ENCODE measurements around the gene BSG. TPM values are rescaled to one million over a fixed set of nuclear protein-coding genes. Genes with fewer than 3 reads are reported as not detected.

The BSG gene
- total RNA-seq, 1 experiment from 2014 or later = 758 TPM

DNA sequence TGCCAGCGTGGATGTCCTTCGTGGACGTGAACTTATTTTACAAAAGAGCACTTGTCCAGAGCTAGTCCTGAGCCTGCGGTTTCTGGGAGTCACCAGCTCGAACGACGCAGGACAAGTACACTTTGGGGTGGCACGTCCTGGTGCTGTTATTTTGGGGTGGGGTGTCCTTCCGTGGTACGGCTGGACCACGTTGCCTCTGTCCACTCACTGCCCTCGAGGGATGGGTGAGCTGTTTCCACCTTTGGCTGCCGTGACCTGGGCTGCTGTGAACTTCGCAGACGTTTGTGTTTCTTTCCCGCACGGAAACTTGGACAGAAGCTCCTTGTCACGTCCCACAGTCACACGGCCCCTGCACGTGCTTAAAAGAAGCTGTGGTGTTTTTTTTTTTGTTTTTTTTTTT, 17.6 kb upstream of the BSG start (continued):
- TF ChIP-seq ZNF281 (CRISPR knock-in tag; IDR thresholded peaks at IDR 0.05) = no peak

DNA sequence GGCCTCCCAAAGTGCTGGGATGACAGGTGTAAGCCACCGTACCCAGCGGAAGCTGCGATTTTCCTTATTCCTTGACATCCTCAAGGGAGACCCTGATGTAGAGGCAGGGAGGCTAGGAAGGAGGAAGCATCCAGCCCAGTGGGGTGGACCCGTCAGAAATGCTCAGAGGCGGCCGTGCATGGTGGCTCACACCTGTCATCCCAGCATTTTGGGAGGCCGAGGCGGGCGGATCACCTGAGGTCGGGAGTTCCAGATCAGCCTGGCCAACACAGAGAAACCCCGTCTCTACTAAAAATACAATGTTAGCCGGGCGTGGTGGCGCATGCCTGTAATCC, 17.0 kb upstream of the BSG start:
- Mint-ChIP-seq H3K4me3 (no peak overlapping the region), H3K27me3 (ENCODE audit: low read depth) (peaks cover 2% of the 10 kb centered on the region; the same call in 1 of the 2 replicates), H3K4me1 (peaks cover 3% of the 10 kb centered on the region; the same call in 1 of the 2 replicates), H3K9me3 (no peaks in the 10 kb centered on the region), H3K36me3 (no peaks in the 10 kb centered on the region), H3K27ac (no peak overlapping the region)
- ChIA-PET POLR2A (interaction anchor here (1.2 kb wide), 1 partner anchor 13 kb away, joined by 7 read pairs; no protein-coding TSS in a partner anchor), CTCF (interaction anchor here (0.7 to 1.8 kb wide), 4 partner anchors 13 to 115 kb away, joined by 3 to 5 read pairs (median 4); no protein-coding TSS in a partner anchor)
- TF ChIP-seq MAX (CRISPR knock-in tag; IDR thresholded peaks at IDR 0.05) (no peak), ZNF219 (CRISPR knock-in tag; IDR thresholded peaks at IDR 0.05; ENCODE audit: borderline replicate concordance) (no peak)
- DNase-seq (ENCODE audit: low spot score) (no peak), ATAC-seq (no peak)

GRCh38 chr19:556611-557382, 15.6 kb upstream of the BSG start:
- Mint-ChIP-seq H3K4me3 (no peak overlapping the region), H3K9me3 (no peaks in the 10 kb centered on the region), H3K27ac (no peak overlapping the region), H3K36me3 (no peaks in the 10 kb centered on the region), H3K4me1 (no peaks in the 10 kb centered on the region), H3K27me3 (ENCODE audit: low read depth) (peaks cover under 1% of the 10 kb centered on the region; the same call in 1 of the 2 replicates)
- TF ChIP-seq, protein P1, sequence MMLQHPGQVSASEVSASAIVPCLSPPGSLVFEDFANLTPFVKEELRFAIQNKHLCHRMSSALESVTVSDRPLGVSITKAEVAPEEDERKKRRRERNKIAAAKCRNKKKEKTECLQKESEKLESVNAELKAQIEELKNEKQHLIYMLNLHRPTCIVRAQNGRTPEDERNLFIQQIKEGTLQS (CRISPR knock-in tag; conservative IDR thresholded peaks at IDR 0.05) = no peak
- ChIA-PET POLR2A (interaction anchor here (0.6 kb wide), 1 partner anchor 29 kb away, joined by 9 read pairs; no protein-coding TSS in a partner anchor), CTCF (interaction anchor here (0.7 to 1.1 kb wide), 3 partner anchors 21 to 46 kb away, joined by 3 to 4 read pairs (median 3); no protein-coding TSS in a partner anchor)
- ATAC-seq (no peak), DNase-seq (ENCODE audit: low spot score) (no peak)

- no peak for DNase-seq (ENCODE audit: low spot score)
- ChIA-PET CTCF (no interaction called here), POLR2A (interaction anchor here (0.7 kb wide), 1 partner anchor 721 kb away, joined by 3 read pairs; no protein-coding TSS in a partner anchor)
- peaks cover 7% of the 10 kb centered on the region for H3K4me1 Mint-ChIP-seq
- peaks cover 7% of the 10 kb centered on the region for H3K9me3 Mint-ChIP-seq
- no peak overlapping the region for H3K27ac Mint-ChIP-seq
- no peak for ATAC-seq
- H3K4me3 Mint-ChIP-seq = no peak overlapping the region
- H3K36me3 Mint-ChIP-seq = peaks cover 7% of the 10 kb centered on the region
- peaks cover 14% of the 10 kb centered on the region for H3K27me3 Mint-ChIP-seq (ENCODE audit: low read depth)
- no peak for TF ChIP-seq GTF2I (CRISPR knock-in tag; conservative IDR thresholded peaks at IDR 0.05)
- no peak for TF ChIP-seq USF1 (CRISPR knock-in tag; IDR thresholded peaks at IDR 0.05)
- TF ChIP-seq ZNF232 (CRISPR knock-in tag; IDR thresholded peaks at IDR 0.05) = no peak
- TF ChIP-seq E2F1 (CRISPR knock-in tag; IDR thresholded peaks at IDR 0.05) = no peak
- no peak for TF ChIP-seq ZNF219 (CRISPR knock-in tag; IDR thresholded peaks at IDR 0.05; ENCODE audit: borderline replicate concordance)
- no peak for TF ChIP-seq PRDM15 (CRISPR knock-in tag; IDR thresholded peaks at IDR 0.05)
- TF ChIP-seq, protein P2, sequence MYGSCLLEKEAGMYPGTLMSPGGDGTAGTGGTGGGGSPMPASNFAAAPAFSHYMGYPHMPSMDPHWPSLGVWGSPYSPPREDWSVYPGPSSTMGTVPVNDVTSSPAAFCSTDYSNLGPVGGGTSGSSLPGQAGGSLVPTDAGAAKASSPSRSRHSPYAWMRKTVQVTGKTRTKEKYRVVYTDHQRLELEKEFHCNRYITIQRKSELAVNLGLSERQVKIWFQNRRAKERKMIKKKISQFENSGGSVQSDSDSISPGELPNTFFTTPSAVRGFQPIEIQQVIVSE (CRISPR knock-in tag; IDR thresholded peaks at IDR 0.05; ENCODE audit: borderline replicate concordance) = no peak
- TF ChIP-seq, protein P3, sequence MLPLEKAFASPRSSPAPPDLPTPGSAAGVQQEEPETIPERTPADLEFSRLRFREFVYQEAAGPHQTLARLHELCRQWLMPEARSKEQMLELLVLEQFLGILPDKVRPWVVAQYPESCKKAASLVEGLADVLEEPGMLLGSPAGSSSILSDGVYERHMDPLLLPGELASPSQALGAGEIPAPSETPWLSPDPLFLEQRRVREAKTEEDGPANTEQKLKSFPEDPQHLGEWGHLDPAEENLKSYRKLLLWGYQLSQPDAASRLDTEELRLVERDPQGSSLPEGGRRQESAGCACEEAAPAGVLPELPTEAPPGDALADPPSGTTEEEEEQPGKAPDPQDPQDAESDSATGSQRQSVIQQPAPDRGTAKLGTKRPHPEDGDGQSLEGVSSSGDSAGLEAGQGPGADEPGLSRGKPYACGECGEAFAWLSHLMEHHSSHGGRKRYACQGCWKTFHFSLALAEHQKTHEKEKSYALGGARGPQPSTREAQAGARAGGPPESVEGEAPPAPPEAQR (CRISPR knock-in tag; IDR thresholded peaks at IDR 0.05) = no peak
- TF ChIP-seq RORB (CRISPR knock-in tag; IDR thresholded peaks at IDR 0.05) = no peak
- no peak for TF ChIP-seq EMX1 (CRISPR knock-in tag; IDR thresholded peaks at IDR 0.05)
Measured at GRCh38 chr19:558770-559439, 13.5 kb upstream of the BSG start.

All from WTC11 (cell line).